HepG2 (cell line): ENCODE results near the gene TASOR2. TPM values are rescaled to one million over a fixed set of nuclear protein-coding genes. Genes with fewer than 3 reads are reported as not detected.

Experiments used
- FOSL1 ChIP-seq: sonication (generic); formaldehyde crosslinking; IDR thresholded peaks from 2 replicates; pipeline ENCODE4 v1.9.0; 2021; ENCODE audit warnings: missing genetic modification reagents, borderline replicate concordance
- NCOR1 ChIP-seq: fragments of 200-600 bp; sonication (generic); IDR thresholded peaks from 2 replicates; pipeline ENCODE4 v1.7.0; 2017; ENCODE audit warnings: antibody characterized with exemption, low read length, borderline replicate concordance
- SUZ12 ChIP-seq: fragments of 150-350 bp; IDR thresholded peaks from 2 replicates; pipeline ENCODE4 v1.6.1; 2014; ENCODE audit warnings: low read depth, low read length
- TAF1 ChIP-seq: sonication (generic); formaldehyde crosslinking; IDR thresholded peaks from 2 replicates; pipeline ENCODE4 v1.4.0; 2020; ENCODE audit warnings: missing genetic modification reagents
- TBL1XR1 ChIP-seq: fragments of 150-350 bp; IDR thresholded peaks from 2 replicates; pipeline ENCODE4 v1.6.1; 2014; ENCODE audit warnings: borderline replicate concordance, low read length; ENCODE audit not compliant: partially characterized antibody
- ZNF10 ChIP-seq: sonication (generic); formaldehyde crosslinking; IDR thresholded peaks from 2 replicates; pipeline ENCODE4 v1.4.0; 2020; ENCODE audit warnings: mild to moderate bottlenecking, low read depth, missing genetic modification reagents, borderline replicate concordance
- ZNF230 ChIP-seq: sonication (generic); formaldehyde crosslinking; IDR thresholded peaks from 2 replicates; pipeline ENCODE4 v1.4.0; 2020; ENCODE audit warnings: mild to moderate bottlenecking, missing genetic modification reagents
- ZNF441 ChIP-seq: sonication (generic); formaldehyde crosslinking; IDR thresholded peaks from 2 replicates; pipeline ENCODE4 v1.7.0; 2021; ENCODE audit warnings: missing genetic modification reagents, borderline replicate concordance
- ZNF543 ChIP-seq: sonication (generic); formaldehyde crosslinking; IDR thresholded peaks from 2 replicates; pipeline ENCODE4 v1.4.0; 2020; ENCODE audit warnings: mild to moderate bottlenecking, missing genetic modification reagents
- ZNF549 ChIP-seq: sonication (generic); formaldehyde crosslinking; IDR thresholded peaks from 2 replicates; pipeline ENCODE4 v1.5.0; 2020; ENCODE audit warnings: missing genetic modification reagents
- ZNF577 ChIP-seq: sonication (generic); formaldehyde crosslinking; IDR thresholded peaks from 2 replicates; pipeline ENCODE4 v1.4.0; 2020; ENCODE audit warnings: mild to moderate bottlenecking, low read depth, missing genetic modification reagents, borderline replicate concordance
- ZNF784 ChIP-seq: sonication (generic); formaldehyde crosslinking; IDR thresholded peaks from 2 replicates; pipeline ENCODE4 v1.5.1; 2020; ENCODE audit warnings: missing genetic modification reagents, mild to moderate bottlenecking, borderline replicate concordance
- ZNF841 ChIP-seq: sonication (generic); formaldehyde crosslinking; IDR thresholded peaks from 2 replicates; pipeline ENCODE4 v1.8.1; 2023; ENCODE audit warnings: missing genetic modification reagents, borderline replicate concordance
- polyA plus RNA-seq, 8 experiments: library from polyadenylated mRNA; depleted of rRNA in 3 of 8; stranded (reverse) in 7 of 8; unstranded in 1 of 8; fragments of >200 nt; fragmentation: Illumina TruSeq in 4 of 8; extraction: Trizol in 4 of 8; gene quantifications; 2 replicates each; pipeline versions ENCODE4 v1.2.1 to v1.2.3, GENCODE V29; 2011 to 2016; ENCODE audit warnings: low read depth in 4 of 8, missing spikeins in 1 of 8, mixed read lengths in 1 of 8; ENCODE audit not compliant: insufficient read depth in 1 of 8
- total RNA-seq, 5 experiments: library from RNA; depleted of rRNA; stranded (reverse); fragments of >200 nt; fragmentation: Illumina TruSeq; extraction: Trizol; gene quantifications; 2 replicates each; pipeline ENCODE4 v1.2.3, GENCODE V29; 2016; ENCODE audit warnings: low read depth in 1 of 5
- TF ChIP-seq, protein P1 (sequence below), 2 experiments: sonication (generic) in 1 of 2; formaldehyde crosslinking in 1 of 2; IDR thresholded peaks; 2 replicates each; pipeline versions ENCODE4 v1.4.0 to v1.6.1; 2018 to 2020; ENCODE audit warnings: missing genetic modification reagents in 2 of 2, borderline replicate concordance in 1 of 2, low read depth in 1 of 2, mild to moderate bottlenecking in 1 of 2, missing biosample characterization in 1 of 2
- TF ChIP-seq, protein P2 (sequence below): sonication (generic); formaldehyde crosslinking; IDR thresholded peaks from 2 replicates; pipeline ENCODE4 v1.5.0; 2020; ENCODE audit warnings: mild to moderate bottlenecking, missing genetic modification reagents, borderline replicate concordance
- TF ChIP-seq, protein P3 (sequence below): sonication (generic); formaldehyde crosslinking; IDR thresholded peaks from 2 replicates; pipeline ENCODE4 v1.4.0; 2020; ENCODE audit warnings: missing genetic modification reagents

Gene TASOR2
- total and polyA plus RNA-seq, 2 of the 13 experiments (the other 11 are each of a cell fraction or from before 2014, with no cell fraction given): 24.2 to 55.3 TPM

DNA sequence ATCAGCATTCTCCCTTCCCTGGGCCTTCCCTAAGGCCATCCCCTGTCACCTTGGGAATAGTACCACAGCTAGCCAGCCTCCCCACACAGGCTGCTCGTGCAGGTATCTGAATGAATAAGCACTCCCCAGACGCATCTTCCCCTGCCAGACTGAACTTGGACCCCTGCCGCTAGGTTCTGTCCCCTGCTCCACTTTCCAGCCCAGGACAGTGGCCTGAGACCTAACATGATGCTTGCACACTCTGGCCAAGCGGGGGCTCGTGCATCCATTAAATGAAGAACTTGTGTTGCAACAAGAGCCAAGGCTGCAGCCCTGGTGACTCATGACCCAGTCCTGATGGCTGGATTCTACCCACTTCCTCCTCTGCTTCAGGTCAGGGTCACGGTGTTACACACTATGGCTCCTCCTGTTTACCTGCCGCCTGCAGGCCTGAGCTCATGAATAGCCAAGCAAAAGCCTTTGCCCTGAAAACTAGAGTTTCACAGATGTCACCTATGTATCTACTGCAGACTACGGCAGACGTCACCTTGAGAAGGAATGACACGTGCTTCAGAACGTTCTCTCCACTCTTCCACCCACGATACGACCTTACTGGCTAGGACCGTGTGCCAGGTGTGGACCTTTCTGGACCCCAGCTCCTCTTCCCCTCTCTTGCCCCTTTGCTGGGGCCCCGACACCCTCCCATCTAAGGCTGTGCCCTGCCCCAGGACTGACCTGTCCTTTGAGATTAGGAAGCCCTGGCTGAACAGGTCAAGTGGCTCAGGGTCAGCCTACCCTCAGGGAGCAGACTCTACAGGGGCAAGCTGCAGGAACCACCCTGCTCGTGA is 24.7 kb upstream of the TASOR2 start (continued):
- TF ChIP-seq ZNF543 (CRISPR knock-in tag) (no peak), FOSL1 (CRISPR knock-in tag) (peak; percentile 92), ZNF441 (peak; percentile 28; the same call in 1 of the 2 replicates), ZNF577 (CRISPR knock-in tag) (no peak), ZNF841 (CRISPR knock-in tag) (no peak), ZNF784 (CRISPR knock-in tag) (no peak), ZNF230 (no peak), TBL1XR1 (peak; percentile 85), ZNF549 (CRISPR knock-in tag) (no peak), ZNF10 (CRISPR knock-in tag) (no peak), TAF1 (CRISPR knock-in tag) (peak; percentile 19; the same call in 1 of the 2 replicates), SUZ12 (no peak), NCOR1 (peak; percentile 58; the same call in 1 of the 2 replicates)
- TF ChIP-seq, protein P1, sequence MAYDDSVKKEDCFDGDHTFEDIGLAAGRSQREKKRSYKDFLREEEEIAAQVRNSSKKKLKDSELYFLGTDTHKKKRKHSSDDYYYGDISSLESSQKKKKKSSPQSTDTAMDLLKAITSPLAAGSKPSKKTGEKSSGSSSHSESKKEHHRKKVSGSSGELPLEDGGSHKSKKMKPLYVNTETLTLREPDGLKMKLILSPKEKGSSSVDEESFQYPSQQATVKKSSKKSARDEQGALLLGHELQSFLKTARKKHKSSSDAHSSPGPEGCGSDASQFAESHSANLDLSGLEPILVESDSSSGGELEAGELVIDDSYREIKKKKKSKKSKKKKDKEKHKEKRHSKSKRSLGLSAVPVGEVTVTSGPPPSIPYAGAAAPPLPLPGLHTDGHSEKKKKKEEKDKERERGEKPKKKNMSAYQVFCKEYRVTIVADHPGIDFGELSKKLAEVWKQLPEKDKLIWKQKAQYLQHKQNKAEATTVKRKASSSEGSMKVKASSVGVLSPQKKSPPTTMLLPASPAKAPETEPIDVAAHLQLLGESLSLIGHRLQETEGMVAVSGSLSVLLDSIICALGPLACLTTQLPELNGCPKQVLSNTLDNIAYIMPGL (CRISPR knock-in tag; IDR thresholded peaks at IDR 0.05; ENCODE audit: borderline replicate concordance in 1 of 2, low read depth in 1 of 2): no peak; a peak in 1 of 4 replicates
- TF ChIP-seq, protein P2, sequence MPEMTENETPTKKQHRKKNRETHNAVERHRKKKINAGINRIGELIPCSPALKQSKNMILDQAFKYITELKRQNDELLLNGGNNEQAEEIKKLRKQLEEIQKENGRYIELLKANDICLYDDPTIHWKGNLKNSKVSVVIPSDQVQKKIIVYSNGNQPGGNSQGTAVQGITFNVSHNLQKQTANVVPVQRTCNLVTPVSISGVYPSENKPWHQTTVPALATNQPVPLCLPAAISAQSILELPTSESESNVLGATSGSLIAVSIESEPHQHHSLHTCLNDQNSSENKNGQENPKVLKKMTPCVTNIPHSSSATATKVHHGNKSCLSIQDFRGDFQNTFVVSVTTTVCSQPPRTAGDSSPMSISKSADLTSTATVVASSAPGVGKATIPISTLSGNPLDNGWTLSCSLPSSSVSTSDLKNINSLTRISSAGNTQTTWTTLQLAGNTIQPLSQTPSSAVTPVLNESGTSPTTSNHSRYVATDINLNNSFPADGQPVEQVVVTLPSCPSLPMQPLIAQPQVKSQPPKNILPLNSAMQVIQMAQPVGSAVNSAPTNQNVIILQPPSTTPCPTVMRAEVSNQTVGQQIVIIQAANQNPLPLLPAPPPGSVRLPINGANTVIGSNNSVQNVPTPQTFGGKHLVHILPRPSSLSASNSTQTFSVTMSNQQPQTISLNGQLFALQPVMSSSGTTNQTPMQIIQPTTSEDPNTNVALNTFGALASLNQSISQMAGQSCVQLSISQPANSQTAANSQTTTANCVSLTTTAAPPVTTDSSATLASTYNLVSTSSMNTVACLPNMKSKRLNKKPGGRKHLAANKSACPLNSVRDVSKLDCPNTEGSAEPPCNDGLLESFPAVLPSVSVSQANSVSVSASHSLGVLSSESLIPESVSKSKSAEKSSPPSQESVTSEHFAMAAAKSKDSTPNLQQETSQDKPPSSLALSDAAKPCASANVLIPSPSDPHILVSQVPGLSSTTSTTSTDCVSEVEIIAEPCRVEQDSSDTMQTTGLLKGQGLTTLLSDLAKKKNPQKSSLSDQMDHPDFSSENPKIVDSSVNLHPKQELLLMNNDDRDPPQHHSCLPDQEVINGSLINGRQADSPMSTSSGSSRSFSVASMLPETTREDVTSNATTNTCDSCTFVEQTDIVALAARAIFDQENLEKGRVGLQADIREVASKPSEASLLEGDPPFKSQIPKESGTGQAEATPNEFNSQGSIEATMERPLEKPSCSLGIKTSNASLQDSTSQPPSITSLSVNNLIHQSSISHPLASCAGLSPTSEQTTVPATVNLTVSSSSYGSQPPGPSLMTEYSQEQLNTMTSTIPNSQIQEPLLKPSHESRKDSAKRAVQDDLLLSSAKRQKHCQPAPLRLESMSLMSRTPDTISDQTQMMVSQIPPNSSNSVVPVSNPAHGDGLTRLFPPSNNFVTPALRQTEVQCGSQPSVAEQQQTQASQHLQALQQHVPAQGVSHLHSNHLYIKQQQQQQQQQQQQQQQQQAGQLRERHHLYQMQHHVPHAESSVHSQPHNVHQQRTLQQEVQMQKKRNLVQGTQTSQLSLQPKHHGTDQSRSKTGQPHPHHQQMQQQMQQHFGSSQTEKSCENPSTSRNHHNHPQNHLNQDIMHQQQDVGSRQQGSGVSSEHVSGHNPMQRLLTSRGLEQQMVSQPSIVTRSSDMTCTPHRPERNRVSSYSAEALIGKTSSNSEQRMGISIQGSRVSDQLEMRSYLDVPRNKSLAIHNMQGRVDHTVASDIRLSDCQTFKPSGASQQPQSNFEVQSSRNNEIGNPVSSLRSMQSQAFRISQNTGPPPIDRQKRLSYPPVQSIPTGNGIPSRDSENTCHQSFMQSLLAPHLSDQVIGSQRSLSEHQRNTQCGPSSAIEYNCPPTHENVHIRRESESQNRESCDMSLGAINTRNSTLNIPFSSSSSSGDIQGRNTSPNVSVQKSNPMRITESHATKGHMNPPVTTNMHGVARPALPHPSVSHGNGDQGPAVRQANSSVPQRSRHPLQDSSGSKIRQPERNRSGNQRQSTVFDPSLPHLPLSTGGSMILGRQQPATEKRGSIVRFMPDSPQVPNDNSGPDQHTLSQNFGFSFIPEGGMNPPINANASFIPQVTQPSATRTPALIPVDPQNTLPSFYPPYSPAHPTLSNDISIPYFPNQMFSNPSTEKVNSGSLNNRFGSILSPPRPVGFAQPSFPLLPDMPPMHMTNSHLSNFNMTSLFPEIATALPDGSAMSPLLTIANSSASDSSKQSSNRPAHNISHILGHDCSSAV (CRISPR knock-in tag): no peak
- TF ChIP-seq, protein P3, sequence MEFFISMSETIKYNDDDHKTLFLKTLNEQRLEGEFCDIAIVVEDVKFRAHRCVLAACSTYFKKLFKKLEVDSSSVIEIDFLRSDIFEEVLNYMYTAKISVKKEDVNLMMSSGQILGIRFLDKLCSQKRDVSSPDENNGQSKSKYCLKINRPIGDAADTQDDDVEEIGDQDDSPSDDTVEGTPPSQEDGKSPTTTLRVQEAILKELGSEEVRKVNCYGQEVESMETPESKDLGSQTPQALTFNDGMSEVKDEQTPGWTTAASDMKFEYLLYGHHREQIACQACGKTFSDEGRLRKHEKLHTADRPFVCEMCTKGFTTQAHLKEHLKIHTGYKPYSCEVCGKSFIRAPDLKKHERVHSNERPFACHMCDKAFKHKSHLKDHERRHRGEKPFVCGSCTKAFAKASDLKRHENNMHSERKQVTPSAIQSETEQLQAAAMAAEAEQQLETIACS (CRISPR knock-in tag): no peak
